ENCODE data around the gene CDIP1.

DNA sequence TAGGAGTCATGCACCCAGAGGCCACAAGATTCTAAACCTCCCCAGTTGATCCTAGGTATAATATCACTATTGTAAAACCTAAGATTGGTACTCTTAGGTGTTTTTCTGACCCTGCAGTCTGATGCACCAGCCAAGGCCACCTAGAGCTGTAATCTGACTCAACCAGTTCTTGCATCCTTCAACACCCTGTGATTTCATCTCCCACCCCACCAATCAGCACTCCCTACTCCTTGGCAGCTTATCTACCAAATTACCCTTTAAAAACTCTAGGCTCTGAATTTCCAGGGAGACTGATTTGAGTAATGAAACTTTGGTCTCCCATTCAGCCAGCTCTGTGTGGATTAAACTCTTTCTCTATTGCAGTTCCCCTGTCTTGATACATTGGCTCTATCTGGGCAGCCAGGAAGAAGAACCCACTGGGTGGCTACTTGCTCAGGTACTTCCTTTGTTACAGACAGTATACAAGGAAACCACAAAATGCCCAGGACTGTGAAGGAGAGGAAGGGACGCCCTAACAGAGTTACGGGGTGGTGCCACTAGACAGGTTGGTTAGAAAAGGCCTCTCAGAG, 1.2 kb upstream of the CDIP1 start:
- TF ChIP-seq, protein P1, sequence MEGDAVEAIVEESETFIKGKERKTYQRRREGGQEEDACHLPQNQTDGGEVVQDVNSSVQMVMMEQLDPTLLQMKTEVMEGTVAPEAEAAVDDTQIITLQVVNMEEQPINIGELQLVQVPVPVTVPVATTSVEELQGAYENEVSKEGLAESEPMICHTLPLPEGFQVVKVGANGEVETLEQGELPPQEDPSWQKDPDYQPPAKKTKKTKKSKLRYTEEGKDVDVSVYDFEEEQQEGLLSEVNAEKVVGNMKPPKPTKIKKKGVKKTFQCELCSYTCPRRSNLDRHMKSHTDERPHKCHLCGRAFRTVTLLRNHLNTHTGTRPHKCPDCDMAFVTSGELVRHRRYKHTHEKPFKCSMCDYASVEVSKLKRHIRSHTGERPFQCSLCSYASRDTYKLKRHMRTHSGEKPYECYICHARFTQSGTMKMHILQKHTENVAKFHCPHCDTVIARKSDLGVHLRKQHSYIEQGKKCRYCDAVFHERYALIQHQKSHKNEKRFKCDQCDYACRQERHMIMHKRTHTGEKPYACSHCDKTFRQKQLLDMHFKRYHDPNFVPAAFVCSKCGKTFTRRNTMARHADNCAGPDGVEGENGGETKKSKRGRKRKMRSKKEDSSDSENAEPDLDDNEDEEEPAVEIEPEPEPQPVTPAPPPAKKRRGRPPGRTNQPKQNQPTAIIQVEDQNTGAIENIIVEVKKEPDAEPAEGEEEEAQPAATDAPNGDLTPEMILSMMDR (IDR thresholded peaks at IDR 0.05; ENCODE audit: low read length) = no peak
- no peak for TF ChIP-seq EZH2 (IDR thresholded peaks at IDR 0.05; ENCODE audit: borderline replicate concordance, low read length)

All from OCI-LY1 (cell line).